SU-DHL-6 (cell line): ENCODE results near the gene ZNF107.
"Not testable (repeated sequence)": the region's sequence is repeated elsewhere in the genome, so short reads cannot be mapped to it uniquely, and the experiment has no call there.

Experiments used
- CTCF ChIP-seq: fragments of 200-600 bp; sonication (generic); IDR thresholded peaks from one replicate; pipeline ENCODE4 v1.5.1; 2017; ENCODE audit warnings: antibody characterized with exemption, mild to moderate bottlenecking, low read length, moderate library complexity; ENCODE audit not compliant: insufficient read depth, poor library complexity, severe bottlenecking
- EZH2phosphoT487 ChIP-seq: fragments of 200-600 bp; sonication (generic), shearing (Covaris generic); conservative IDR thresholded peaks from 2 replicates; pipeline ENCODE4 v1.6.1; 2018; ENCODE audit warnings: mild to moderate bottlenecking, antibody characterized with exemption, low read length, moderate library complexity, mixed read lengths

- TF ChIP-seq CTCF, EZH2phosphoT487: not testable (repeated sequence)
These were observed 52.0 kb downstream of the ZNF107 start for GRCh38 chr7:64717896-64718295.
